Measurements from ENCODE around the gene LMCD1. TPM values are rescaled to one million over a fixed set of nuclear protein-coding genes. Genes with fewer than 3 reads are reported as not detected.
A peak's percentile ranks its signal among the peaks of the same experiment; 100 is the strongest.

The LMCD1 gene
- total RNA-seq, 2 donors from 2014 or later, result 10.9 to 32.4 TPM

DNA sequence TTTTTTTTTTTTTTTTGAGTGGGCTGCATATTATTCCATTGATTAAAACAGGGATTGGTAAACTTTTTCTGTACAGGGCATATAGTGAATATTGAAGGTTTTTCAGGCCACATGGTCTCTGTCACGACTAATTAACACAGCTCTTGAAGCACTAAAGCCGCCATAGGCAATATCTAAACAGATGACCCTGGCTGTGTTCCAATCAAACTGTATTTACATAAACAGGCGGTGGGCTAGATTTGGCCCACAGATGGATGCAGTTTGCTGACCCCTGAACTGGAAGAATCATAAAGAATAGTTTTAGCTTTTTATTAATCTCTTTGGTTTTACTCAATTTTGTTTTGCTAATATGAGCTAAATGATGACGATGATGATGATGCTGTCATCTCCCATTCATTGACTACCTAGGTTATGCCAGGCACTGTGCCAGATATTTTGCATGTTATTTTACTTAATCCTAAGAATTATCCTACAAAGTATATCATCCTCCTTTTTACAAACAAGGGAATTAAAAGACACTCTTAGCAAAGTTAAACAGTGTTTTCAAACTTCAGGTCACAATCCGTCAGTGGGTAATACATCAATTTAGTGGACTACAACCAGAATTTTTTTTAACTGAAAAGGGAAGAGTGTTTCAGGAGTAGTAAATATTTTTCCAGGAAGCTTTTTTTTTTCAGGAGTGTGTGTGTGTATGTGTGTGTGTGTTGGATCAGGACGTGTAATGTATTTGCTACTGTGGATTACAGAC is 54.3 kb downstream of the LMCD1 start:
- no peaks in the 10 kb centered on the region for H3K27me3 ChIP-seq
- H3K36me3 ChIP-seq (replicated peaks in 1 of 2; ENCODE audit: insufficient read depth in 1 of 2, low read depth in 2 of 2), result peaks cover 0 to 1% of the 10 kb centered on the region in 2 donors
- H3K9me3 ChIP-seq, result no peaks in the 10 kb centered on the region
- no peak for DNase-seq
- intact Hi-C loops (cut with DNase I), result no loop called here
- H3K4me1 ChIP-seq, result peaks cover 11% of the 10 kb centered on the region
- ATAC-seq, result no peak
- no peak overlapping the region for H3K27ac ChIP-seq
- no peak overlapping the region for H3K4me3 ChIP-seq
- WGBS, 2 donors, result 74 to 84% methylated on average over 6 of the region's 6 CpGs
- no peak for TF ChIP-seq POLR2A (IDR thresholded peaks at IDR 0.05)
- TF ChIP-seq, protein P1, sequence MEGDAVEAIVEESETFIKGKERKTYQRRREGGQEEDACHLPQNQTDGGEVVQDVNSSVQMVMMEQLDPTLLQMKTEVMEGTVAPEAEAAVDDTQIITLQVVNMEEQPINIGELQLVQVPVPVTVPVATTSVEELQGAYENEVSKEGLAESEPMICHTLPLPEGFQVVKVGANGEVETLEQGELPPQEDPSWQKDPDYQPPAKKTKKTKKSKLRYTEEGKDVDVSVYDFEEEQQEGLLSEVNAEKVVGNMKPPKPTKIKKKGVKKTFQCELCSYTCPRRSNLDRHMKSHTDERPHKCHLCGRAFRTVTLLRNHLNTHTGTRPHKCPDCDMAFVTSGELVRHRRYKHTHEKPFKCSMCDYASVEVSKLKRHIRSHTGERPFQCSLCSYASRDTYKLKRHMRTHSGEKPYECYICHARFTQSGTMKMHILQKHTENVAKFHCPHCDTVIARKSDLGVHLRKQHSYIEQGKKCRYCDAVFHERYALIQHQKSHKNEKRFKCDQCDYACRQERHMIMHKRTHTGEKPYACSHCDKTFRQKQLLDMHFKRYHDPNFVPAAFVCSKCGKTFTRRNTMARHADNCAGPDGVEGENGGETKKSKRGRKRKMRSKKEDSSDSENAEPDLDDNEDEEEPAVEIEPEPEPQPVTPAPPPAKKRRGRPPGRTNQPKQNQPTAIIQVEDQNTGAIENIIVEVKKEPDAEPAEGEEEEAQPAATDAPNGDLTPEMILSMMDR (IDR thresholded peaks at IDR 0.05), result no peak

DNA sequence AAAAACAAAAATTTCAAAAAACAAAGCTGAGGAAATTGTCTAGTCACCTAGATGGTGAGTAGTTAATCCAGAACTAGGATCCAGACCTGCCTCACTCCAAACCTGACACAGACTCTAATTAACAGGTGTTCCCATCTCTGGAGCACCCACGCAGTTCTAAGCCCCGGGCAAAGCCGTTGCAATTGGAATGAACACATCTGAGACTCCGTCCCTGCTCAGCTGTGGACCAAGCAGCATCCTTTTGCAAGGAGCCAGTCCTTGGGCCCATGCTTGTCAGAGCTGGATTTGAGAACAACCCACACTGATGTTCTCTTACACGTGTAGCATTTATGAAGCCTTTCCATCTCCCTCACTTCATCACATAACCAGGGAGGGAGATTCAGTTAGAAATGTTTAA is 54.8 kb downstream of the LMCD1 start:
- no peak overlapping the region for H3K4me3 ChIP-seq
- no peaks in the 10 kb centered on the region for H3K9me3 ChIP-seq
- intact Hi-C loops (cut with DNase I), result no loop called here
- ATAC-seq (no peak), DNase-seq (no peak)
- no peak overlapping the region for H3K27ac ChIP-seq
- 87 to 93% methylated on average over 5 of the region's 5 CpGs for WGBS, 2 donors
- H3K27me3 ChIP-seq, result no peaks in the 10 kb centered on the region
- H3K36me3 ChIP-seq (replicated peaks in 1 of 2; ENCODE audit: insufficient read depth in 1 of 2, low read depth in 2 of 2), result no peaks in the 10 kb centered on the region
- TF ChIP-seq, protein P1 (IDR thresholded peaks at IDR 0.05), result no peak
- TF ChIP-seq POLR2A (IDR thresholded peaks at IDR 0.05), result no peak
- peaks cover 11% of the 10 kb centered on the region for H3K4me1 ChIP-seq

- DNase-seq (peak in 2 of 4 donors; percentile 24 to 29), ATAC-seq (no peak)
- Histone ChIP-seq H3K27ac (no peak overlapping the region), H3K4me1 (peaks cover 11% of the 10 kb centered on the region), H3K4me3 (no peak overlapping the region), H3K36me3 (replicated peaks in 1 of 2; ENCODE audit: insufficient read depth in 1 of 2, low read depth in 2 of 2) (no peaks in the 10 kb centered on the region), H3K27me3 (no peaks in the 10 kb centered on the region), H3K9me3 (no peaks in the 10 kb centered on the region)
- TF ChIP-seq, protein P1 (IDR thresholded peaks at IDR 0.05), result no peak
- no peak for TF ChIP-seq POLR2A (IDR thresholded peaks at IDR 0.05)
- 43 to 45% methylated on average over 4 of the region's 4 CpGs for WGBS, 2 donors
- intact Hi-C loops (cut with DNase I), result no loop called here
These were observed 55.7 kb downstream of the LMCD1 start for GRCh38 chr3:8557298-8557697.

GRCh38 chr3:8558645-8559044 is 57.0 kb downstream of the LMCD1 start:
- ATAC-seq (no peak), DNase-seq (no peak)
- Histone ChIP-seq H3K9me3 (no peaks in the 10 kb centered on the region), H3K27ac (no peak overlapping the region), H3K4me1 (peaks cover 11% of the 10 kb centered on the region), H3K27me3 (no peaks in the 10 kb centered on the region), H3K36me3 (replicated peaks in 1 of 2; ENCODE audit: insufficient read depth in 1 of 2, low read depth in 2 of 2) (no peaks in the 10 kb centered on the region), H3K4me3 (no peak overlapping the region)
- 90 to 97% methylated on average over 2 of the region's 2 CpGs for WGBS, 2 donors
- no peak for TF ChIP-seq POLR2A (IDR thresholded peaks at IDR 0.05)
- TF ChIP-seq, protein P1 (IDR thresholded peaks at IDR 0.05), result no peak
- intact Hi-C loops (cut with DNase I), result no loop called here

- intact Hi-C loops (cut with DNase I), result no loop called here
- ATAC-seq (no peak), DNase-seq (no peak)
- no peak for TF ChIP-seq POLR2A (IDR thresholded peaks at IDR 0.05)
- TF ChIP-seq, protein P1 (IDR thresholded peaks at IDR 0.05), result no peak
- no peak overlapping the region for H3K27ac ChIP-seq
- H3K4me1 ChIP-seq, result peaks cover 11% of the 10 kb centered on the region
- H3K9me3 ChIP-seq, result no peaks in the 10 kb centered on the region
- WGBS, 2 donors, result 90 to 94% methylated on average over 6 of the region's 6 CpGs
- H3K36me3 ChIP-seq (replicated peaks in 1 of 2; ENCODE audit: insufficient read depth in 1 of 2, low read depth in 2 of 2), result no peaks in the 10 kb centered on the region
- H3K4me3 ChIP-seq, result no peak overlapping the region
- H3K27me3 ChIP-seq, result no peaks in the 10 kb centered on the region
These were observed 57.7 kb downstream of the LMCD1 start for GRCh38 chr3:8559351-8559750.

Measured in body of pancreas (tissue), 4 donors.